Measurements from ENCODE around the gene TAF9.
A peak's percentile ranks its signal among the peaks of the same experiment; 100 is the strongest.
"Not testable (repeated sequence)": the region's sequence is repeated elsewhere in the genome, so short reads cannot be mapped to it uniquely, and the experiment has no call there.

Gene TAF9

GRCh38 chr5:69369340-69370121 is at the start of gene TAF9, which contains the start of the genes AK6 and RAD17:
Gene TAF9, minus strand, starts transcription at chr5:69369520. Its CDS starts 3,783 bp downstream, at chr5:69365737.
Gene AK6, minus strand, starts transcription at chr5:69369520. Its CDS starts 30 bp downstream, at chr5:69369490.
Gene RAD17, plus strand, starts transcription at chr5:69369818. Its CDS starts 2,391 bp downstream, at chr5:69372209.
- peak; percentile 72 to 82 (median 79) for DNase-seq (ENCODE audit: low read depth in 3 of 3, low spot score in 1 of 3)

- DNase-seq (ENCODE audit: low read depth in 3 of 3, low spot score in 1 of 3) = no peak
Observed at GRCh38 chr5:69418554-69418953, 49.2 kb upstream of the TAF9 start.

- no peak for DNase-seq (ENCODE audit: low read depth in 3 of 3, low spot score in 1 of 3)
Observed at GRCh38 chr5:69416699-69417098, 47.4 kb upstream of the TAF9 start.

GRCh38 chr5:69416180-69416579 is 46.9 kb upstream of the TAF9 start:
- DNase-seq (ENCODE audit: low read depth in 3 of 3, low spot score in 1 of 3) = no peak

GRCh38 chr5:69415584-69415958 is 46.3 kb upstream of the TAF9 start:
- no peak for DNase-seq (ENCODE audit: low read depth in 3 of 3, low spot score in 1 of 3)

- peak in 1 of 3 donors; percentile 41 for DNase-seq (ENCODE audit: low read depth in 3 of 3, low spot score in 1 of 3)
Observed at GRCh38 chr5:69414885-69415583, 45.7 kb upstream of the TAF9 start, which contains the start of gene MARVELD2. Gene MARVELD2, plus strand, starts transcription at chr5:69415116. Its CDS starts 4,270 bp downstream, at chr5:69419386.

GRCh38 chr5:69404659-69405330 is 35.5 kb upstream of the TAF9 start:
- DNase-seq (ENCODE audit: low read depth in 3 of 3, low spot score in 1 of 3) = no peak

GRCh38 chr5:69378376-69378775 is 9.1 kb upstream of the TAF9 start:
- no peak for DNase-seq (ENCODE audit: low read depth in 3 of 3, low spot score in 1 of 3)

- DNase-seq (ENCODE audit: low read depth in 3 of 3, low spot score in 1 of 3) = no peak
Observed at GRCh38 chr5:69374911-69375446, 5.7 kb upstream of the TAF9 start.

GRCh38 chr5:69372394-69372793 is 3.1 kb upstream of the TAF9 start:
- no peak for DNase-seq (ENCODE audit: low read depth in 3 of 3, low spot score in 1 of 3)

- DNase-seq (ENCODE audit: low read depth in 3 of 3, low spot score in 1 of 3) = not testable (repeated sequence)
Observed at GRCh38 chr5:69370335-69370734, 1.0 kb upstream of the TAF9 start.

- no peak for DNase-seq (ENCODE audit: low read depth in 3 of 3, low spot score in 1 of 3)
Observed at GRCh38 chr5:69368458-69369339, 621 bp downstream of the TAF9 start.

GRCh38 chr5:69367697-69368279 is 1.5 kb downstream of the TAF9 start:
- DNase-seq (ENCODE audit: low read depth in 3 of 3, low spot score in 1 of 3) = no peak

- no peak for DNase-seq (ENCODE audit: low read depth in 3 of 3, low spot score in 1 of 3)
Observed at GRCh38 chr5:69364850-69365249, 4.5 kb downstream of the TAF9 start.

GRCh38 chr5:69364414-69364813 is 4.9 kb downstream of the TAF9 start:
- no peak for DNase-seq (ENCODE audit: low read depth in 3 of 3, low spot score in 1 of 3)

- no peak for DNase-seq (ENCODE audit: low read depth in 3 of 3, low spot score in 1 of 3)
Observed at GRCh38 chr5:69360442-69360841, 8.9 kb downstream of the TAF9 start.

- DNase-seq (ENCODE audit: low read depth in 3 of 3, low spot score in 1 of 3) = no peak
Observed at GRCh38 chr5:69359699-69360098, 9.6 kb downstream of the TAF9 start.

- no peak for DNase-seq (ENCODE audit: low read depth in 3 of 3, low spot score in 1 of 3)
Observed at GRCh38 chr5:69350664-69351063, 18.7 kb downstream of the TAF9 start.

- DNase-seq (ENCODE audit: low read depth in 3 of 3, low spot score in 1 of 3) = no peak
Observed at GRCh38 chr5:69343083-69343482, 26.2 kb downstream of the TAF9 start.
